Measurements from ENCODE around the gene NGFR. TPM values are rescaled to one million over a fixed set of nuclear protein-coding genes. Genes with fewer than 3 reads are reported as not detected.

NGFR gene
- total and polyA plus RNA-seq, 4 experiments from 2014 or later: 0.47 TPM; not detected in 3

DNA sequence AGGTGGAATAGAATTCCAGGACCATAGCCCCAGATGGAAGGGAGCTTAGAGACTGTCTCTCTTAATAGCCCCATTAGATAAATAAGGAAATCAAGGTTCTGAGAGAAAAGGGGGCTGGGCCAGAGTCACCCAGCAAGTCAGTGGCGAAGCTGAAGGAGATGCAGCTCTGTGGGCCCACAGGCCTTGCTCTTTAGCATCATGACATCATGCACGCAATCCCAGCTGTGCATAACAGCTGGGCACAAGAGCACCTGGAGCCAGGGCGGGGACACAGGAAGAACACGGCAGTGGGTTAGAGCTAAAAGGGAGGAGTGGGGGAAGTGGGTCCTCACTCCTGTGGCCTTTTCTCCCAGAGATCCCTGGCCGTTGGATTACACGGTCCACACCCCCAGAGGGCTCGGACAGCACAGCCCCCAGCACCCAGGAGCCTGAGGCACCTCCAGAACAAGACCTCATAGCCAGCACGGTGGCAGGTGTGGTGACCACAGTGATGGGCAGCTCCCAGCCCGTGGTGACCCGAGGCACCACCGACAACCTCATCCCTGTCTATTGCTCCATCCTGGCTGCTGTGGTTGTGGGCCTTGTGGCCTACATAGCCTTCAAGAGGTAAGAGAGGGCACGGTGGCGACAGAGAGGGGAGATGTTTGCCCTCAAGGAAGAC is 15.1 kb downstream of the NGFR start:
- H3K27ac ChIP-seq (ENCODE audit: low read depth, low read length): no peak overlapping the region
- no peaks in the 10 kb centered on the region for H3K9me3 ChIP-seq (ENCODE audit: control insufficient read depth in 1 of 2, low read length in 2 of 2)
- POLR2A ChIA-PET (ENCODE audit: partially characterized antibody): interaction anchor here (1.0 kb wide), 1 partner anchor 11 kb away, joined by 3 read pairs; no protein-coding TSS in a partner anchor
- H3K9me3 Mint-ChIP-seq: peaks cover 0 to 3% (median 0%) of the 10 kb centered on the region in 8 donors
- intact Hi-C loops (cut with micrococcal nuclease): no loop called here
- H3K27me3 ChIP-seq (ENCODE audit: insufficient read depth, low read length): peaks cover 10% of the 10 kb centered on the region
- CTCF ChIA-PET (ENCODE audit: partially characterized antibody): interaction anchor here (2.0 to 3.9 kb wide), 2 partner anchors 13 to 14 kb away, joined by 5 to 25 read pairs; no protein-coding TSS in a partner anchor
- H3K4me1 ChIP-seq (ENCODE audit: insufficient read depth, low read length): no peaks in the 10 kb centered on the region
- H3K4me3 Mint-ChIP-seq: no peak overlapping the region
- peaks cover 18 to 20% of the 10 kb centered on the region in 2 donors for H3K27me3 Mint-ChIP-seq
- no peak for DNase-seq
- H3K36me3 Mint-ChIP-seq: no peaks in the 10 kb centered on the region
- H3K4me1 Mint-ChIP-seq: no peaks in the 10 kb centered on the region
- no peak overlapping the region for H3K27ac Mint-ChIP-seq
- no peaks in the 10 kb centered on the region for H3K36me3 ChIP-seq (ENCODE audit: insufficient read depth, low read length)
- H3K4me3 ChIP-seq (ENCODE audit: low read length in 2 of 2): no peak overlapping the region

DNA sequence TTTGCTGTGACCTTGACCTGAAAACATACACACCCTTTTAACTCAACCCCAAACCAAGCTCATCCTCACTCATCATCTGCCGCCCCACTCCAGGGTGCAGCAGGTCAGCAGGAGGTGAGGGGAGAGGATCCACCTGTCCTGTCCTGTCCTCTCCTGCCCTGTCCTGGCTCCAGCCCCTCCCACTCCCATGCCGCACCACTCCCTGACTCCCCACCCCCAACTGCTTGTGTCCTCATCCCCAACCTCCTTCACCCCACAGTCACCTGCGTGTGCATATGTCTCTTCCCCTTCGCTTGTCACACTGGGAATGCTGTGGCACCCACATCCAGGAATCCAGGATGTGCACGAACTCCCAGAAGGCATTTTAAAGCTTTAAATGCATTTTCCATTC is 15.6 kb downstream of the NGFR start:
- peaks cover 5% of the 10 kb centered on the region for H3K27me3 ChIP-seq (ENCODE audit: insufficient read depth, low read length)
- H3K36me3 Mint-ChIP-seq: no peaks in the 10 kb centered on the region
- ChIA-PET CTCF (ENCODE audit: partially characterized antibody) (interaction anchor here (2.0 kb wide), 1 partner anchor 14 kb away, joined by 5 read pairs; no protein-coding TSS in a partner anchor), POLR2A (ENCODE audit: partially characterized antibody) (interaction anchor here (1.0 kb wide), 1 partner anchor 12 kb away, joined by 3 read pairs; no protein-coding TSS in a partner anchor)
- no peaks in the 10 kb centered on the region for H3K4me1 Mint-ChIP-seq
- no peak overlapping the region for H3K4me3 ChIP-seq (ENCODE audit: low read length in 2 of 2)
- H3K4me3 Mint-ChIP-seq: peak overlapping the region in 1 of 8 donors; percentile 52
- no peak overlapping the region for H3K27ac Mint-ChIP-seq
- H3K27me3 Mint-ChIP-seq: peaks cover 16 to 17% of the 10 kb centered on the region in 2 donors
- peaks cover 0 to 3% (median 0%) of the 10 kb centered on the region in 8 donors for H3K9me3 Mint-ChIP-seq
- intact Hi-C loops (cut with micrococcal nuclease): no loop called here
- H3K36me3 ChIP-seq (ENCODE audit: insufficient read depth, low read length): no peaks in the 10 kb centered on the region
- no peak overlapping the region for H3K27ac ChIP-seq (ENCODE audit: low read depth, low read length)
- no peaks in the 10 kb centered on the region for H3K9me3 ChIP-seq (ENCODE audit: control insufficient read depth in 1 of 2, low read length in 2 of 2)
- H3K4me1 ChIP-seq (ENCODE audit: insufficient read depth, low read length): no peaks in the 10 kb centered on the region
- DNase-seq: no peak

DNA sequence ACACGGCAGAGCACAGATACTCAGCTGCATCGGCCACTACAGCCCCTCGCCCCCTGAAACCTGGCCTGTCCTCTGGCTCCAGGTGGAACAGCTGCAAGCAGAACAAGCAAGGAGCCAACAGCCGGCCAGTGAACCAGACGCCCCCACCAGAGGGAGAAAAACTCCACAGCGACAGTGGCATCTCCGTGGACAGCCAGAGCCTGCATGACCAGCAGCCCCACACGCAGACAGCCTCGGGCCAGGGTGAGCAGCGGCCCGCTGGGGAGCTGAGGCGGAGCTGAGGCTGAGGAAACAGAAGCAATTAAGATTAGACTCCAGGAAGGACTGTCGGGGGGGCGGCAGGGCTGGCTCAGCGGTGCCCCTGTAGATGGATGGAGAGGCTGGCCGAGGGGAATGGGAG is 16.7 kb downstream of the NGFR start:
- no peak overlapping the region for H3K4me3 Mint-ChIP-seq
- no peak overlapping the region for H3K27ac Mint-ChIP-seq
- ChIA-PET POLR2A (ENCODE audit: partially characterized antibody) (no interaction called here), CTCF (ENCODE audit: partially characterized antibody) (interaction anchor here (2.0 kb wide), 1 partner anchor 15 kb away, joined by 5 read pairs; no protein-coding TSS in a partner anchor)
- no peaks in the 10 kb centered on the region for H3K36me3 Mint-ChIP-seq
- no peaks in the 10 kb centered on the region for H3K9me3 ChIP-seq (ENCODE audit: control insufficient read depth in 1 of 2, low read length in 2 of 2)
- H3K27me3 ChIP-seq (ENCODE audit: insufficient read depth, low read length): peaks cover 5% of the 10 kb centered on the region
- no peak for DNase-seq
- H3K36me3 ChIP-seq (ENCODE audit: insufficient read depth, low read length): no peaks in the 10 kb centered on the region
- no peak overlapping the region for H3K4me3 ChIP-seq (ENCODE audit: low read length in 2 of 2)
- peaks cover 13 to 16% of the 10 kb centered on the region in 2 donors for H3K27me3 Mint-ChIP-seq
- intact Hi-C loops (cut with micrococcal nuclease): no loop called here
- H3K27ac ChIP-seq (ENCODE audit: low read depth, low read length): no peak overlapping the region
- H3K9me3 Mint-ChIP-seq: peaks cover 0 to 3% (median 0%) of the 10 kb centered on the region in 8 donors
- no peaks in the 10 kb centered on the region for H3K4me1 Mint-ChIP-seq
- H3K4me1 ChIP-seq (ENCODE audit: insufficient read depth, low read length): no peaks in the 10 kb centered on the region

DNA sequence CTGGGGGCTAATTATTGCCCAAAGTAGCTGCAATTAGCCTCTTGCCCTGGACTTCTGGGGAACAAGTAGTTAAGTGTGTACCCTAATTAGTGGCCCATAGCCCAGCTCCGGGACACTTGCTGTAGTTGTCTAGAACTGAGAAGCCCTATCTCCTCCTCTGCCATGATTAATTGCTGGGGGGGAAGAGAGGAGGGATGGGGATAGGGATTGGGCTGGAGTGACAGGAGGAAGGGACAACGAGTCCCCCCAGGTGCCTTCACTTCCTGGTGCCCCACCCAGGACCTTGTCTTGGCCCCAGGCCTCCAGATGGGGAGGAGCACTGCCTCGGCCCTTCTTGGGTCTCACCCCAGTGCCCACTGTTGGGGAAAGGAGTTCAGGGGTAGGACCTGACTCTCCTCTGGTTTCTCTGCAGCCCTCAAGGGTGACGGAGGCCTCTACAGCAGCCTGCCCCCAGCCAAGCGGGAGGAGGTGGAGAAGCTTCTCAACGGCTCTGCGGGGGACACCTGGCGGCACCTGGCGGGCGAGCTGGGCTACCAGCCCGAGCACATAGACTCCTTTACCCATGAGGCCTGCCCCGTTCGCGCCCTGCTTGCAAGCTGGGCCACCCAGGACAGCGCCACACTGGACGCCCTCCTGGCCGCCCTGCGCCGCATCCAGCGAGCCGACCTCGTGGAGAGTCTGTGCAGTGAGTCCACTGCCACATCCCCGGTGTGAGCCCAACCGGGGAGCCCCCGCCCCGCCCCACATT is 17.4 kb downstream of the NGFR start:
- Mint-ChIP-seq H3K27me3 (peaks cover 12 to 13% of the 10 kb centered on the region in 2 donors), H3K9me3 (peaks cover 0 to 3% (median 0%) of the 10 kb centered on the region in 8 donors), H3K4me3 (no peak overlapping the region), H3K4me1 (no peaks in the 10 kb centered on the region), H3K27ac (no peak overlapping the region), H3K36me3 (no peaks in the 10 kb centered on the region)
- no peak for DNase-seq
- Histone ChIP-seq H3K27ac (ENCODE audit: low read depth, low read length) (no peak overlapping the region), H3K4me3 (ENCODE audit: low read length in 2 of 2) (no peak overlapping the region), H3K36me3 (ENCODE audit: insufficient read depth, low read length) (no peaks in the 10 kb centered on the region), H3K4me1 (ENCODE audit: insufficient read depth, low read length) (no peaks in the 10 kb centered on the region), H3K27me3 (ENCODE audit: insufficient read depth, low read length) (peaks cover 5% of the 10 kb centered on the region), H3K9me3 (ENCODE audit: control insufficient read depth in 1 of 2, low read length in 2 of 2) (no peaks in the 10 kb centered on the region)
- ChIA-PET CTCF (ENCODE audit: partially characterized antibody) (interaction anchor here (1.3 to 2.0 kb wide), 2 partner anchors 14 to 16 kb away, joined by 3 to 5 read pairs; no protein-coding TSS in a partner anchor), POLR2A (ENCODE audit: partially characterized antibody) (no interaction called here)
- intact Hi-C loops (cut with micrococcal nuclease): no loop called here

DNA sequence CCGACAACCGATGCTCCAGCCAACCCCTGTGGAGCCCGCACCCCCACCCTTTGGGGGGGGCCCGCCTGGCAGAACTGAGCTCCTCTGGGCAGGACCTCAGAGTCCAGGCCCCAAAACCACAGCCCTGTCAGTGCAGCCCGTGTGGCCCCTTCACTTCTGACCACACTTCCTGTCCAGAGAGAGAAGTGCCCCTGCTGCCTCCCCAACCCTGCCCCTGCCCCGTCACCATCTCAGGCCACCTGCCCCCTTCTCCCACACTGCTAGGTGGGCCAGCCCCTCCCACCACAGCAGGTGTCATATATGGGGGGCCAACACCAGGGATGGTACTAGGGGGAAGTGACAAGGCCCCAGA is 17.9 kb downstream of the NGFR start:
- Histone ChIP-seq H3K27ac (ENCODE audit: low read depth, low read length) (no peak overlapping the region), H3K9me3 (ENCODE audit: control insufficient read depth in 1 of 2, low read length in 2 of 2) (no peaks in the 10 kb centered on the region), H3K4me1 (ENCODE audit: insufficient read depth, low read length) (no peaks in the 10 kb centered on the region), H3K4me3 (ENCODE audit: low read length in 2 of 2) (no peak overlapping the region), H3K27me3 (ENCODE audit: insufficient read depth, low read length) (peaks cover 5% of the 10 kb centered on the region), H3K36me3 (ENCODE audit: insufficient read depth, low read length) (no peaks in the 10 kb centered on the region)
- H3K4me3 Mint-ChIP-seq: no peak overlapping the region
- DNase-seq: no peak
- POLR2A ChIA-PET (ENCODE audit: partially characterized antibody): no interaction called here
- intact Hi-C loops (cut with micrococcal nuclease): no loop called here
- no peaks in the 10 kb centered on the region for H3K4me1 Mint-ChIP-seq
- no peaks in the 10 kb centered on the region for H3K36me3 Mint-ChIP-seq
- H3K9me3 Mint-ChIP-seq: peaks cover 0 to 3% (median 0%) of the 10 kb centered on the region in 8 donors
- no peak overlapping the region for H3K27ac Mint-ChIP-seq
- CTCF ChIA-PET (ENCODE audit: partially characterized antibody): interaction anchor here (1.3 kb wide), 1 partner anchor 15 kb away, joined by 3 read pairs; no protein-coding TSS in a partner anchor
- H3K27me3 Mint-ChIP-seq: peaks cover 6 to 9% of the 10 kb centered on the region in 2 donors

DNA sequence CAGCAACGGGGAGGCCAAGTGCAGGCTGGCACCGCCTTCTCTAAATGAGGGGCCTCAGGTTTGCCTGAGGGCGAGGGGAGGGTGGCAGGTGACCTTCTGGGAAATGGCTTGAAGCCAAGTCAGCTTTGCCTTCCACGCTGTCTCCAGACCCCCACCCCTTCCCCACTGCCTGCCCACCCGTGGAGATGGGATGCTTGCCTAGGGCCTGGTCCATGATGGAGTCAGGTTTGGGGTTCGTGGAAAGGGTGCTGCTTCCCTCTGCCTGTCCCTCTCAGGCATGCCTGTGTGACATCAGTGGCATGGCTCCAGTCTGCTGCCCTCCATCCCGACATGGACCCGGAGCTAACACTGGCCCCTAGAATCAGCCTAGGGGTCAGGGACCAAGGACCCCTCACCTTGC is 18.5 kb downstream of the NGFR start:
- DNase-seq: no peak
- POLR2A ChIA-PET (ENCODE audit: partially characterized antibody): no interaction called here
- intact Hi-C loops (cut with micrococcal nuclease): no loop called here

DNA sequence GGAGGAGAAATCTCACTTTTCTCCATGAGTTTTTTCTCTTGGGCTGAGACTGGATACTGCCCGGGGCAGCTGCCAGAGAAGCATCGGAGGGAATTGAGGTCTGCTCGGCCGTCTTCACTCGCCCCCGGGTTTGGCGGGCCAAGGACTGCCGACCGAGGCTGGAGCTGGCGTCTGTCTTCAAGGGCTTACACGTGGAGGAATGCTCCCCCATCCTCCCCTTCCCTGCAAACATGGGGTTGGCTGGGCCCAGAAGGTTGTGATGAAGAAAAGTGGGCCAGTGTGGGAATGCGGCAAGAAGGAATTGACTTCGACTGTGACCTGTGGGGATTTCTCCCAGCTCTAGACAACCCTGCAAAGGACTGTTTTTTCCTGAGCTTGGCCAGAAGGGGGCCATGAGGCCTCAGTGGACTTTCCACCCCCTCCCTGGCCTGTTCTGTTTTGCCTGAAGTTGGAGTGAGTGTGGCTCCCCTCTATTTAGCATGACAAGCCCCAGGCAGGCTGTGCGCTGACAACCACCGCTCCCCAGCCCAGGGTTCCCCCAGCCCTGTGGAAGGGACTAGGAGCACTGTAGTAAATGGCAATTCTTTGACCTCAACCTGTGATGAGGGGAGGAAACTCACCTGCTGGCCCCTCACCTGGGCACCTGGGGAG is 19.1 kb downstream of the NGFR start:
- ChIA-PET CTCF (ENCODE audit: partially characterized antibody) (no interaction called here), POLR2A (ENCODE audit: partially characterized antibody) (no interaction called here)
- no peak for DNase-seq

More for the DNA sequence above, 18.5 kb downstream of the NGFR start:
- no peak overlapping the region for H3K4me3 Mint-ChIP-seq
- H3K4me1 Mint-ChIP-seq: no peaks in the 10 kb centered on the region
- Histone ChIP-seq H3K9me3 (ENCODE audit: control insufficient read depth in 1 of 2, low read length in 2 of 2) (no peaks in the 10 kb centered on the region), H3K4me3 (ENCODE audit: low read length in 2 of 2) (no peak overlapping the region), H3K27ac (ENCODE audit: low read depth, low read length) (no peak overlapping the region), H3K36me3 (ENCODE audit: insufficient read depth, low read length) (no peaks in the 10 kb centered on the region), H3K27me3 (ENCODE audit: insufficient read depth, low read length) (peaks cover 5% of the 10 kb centered on the region), H3K4me1 (ENCODE audit: insufficient read depth, low read length) (no peaks in the 10 kb centered on the region)
- H3K36me3 Mint-ChIP-seq: no peaks in the 10 kb centered on the region
- peaks cover 0 to 2% (median 0%) of the 10 kb centered on the region in 8 donors for H3K9me3 Mint-ChIP-seq
- H3K27ac Mint-ChIP-seq: no peak overlapping the region
- CTCF ChIA-PET (ENCODE audit: partially characterized antibody): interaction anchor here (1.3 kb wide), 1 partner anchor 15 kb away, joined by 3 read pairs; no protein-coding TSS in a partner anchor
- peaks cover 6 to 9% of the 10 kb centered on the region in 2 donors for H3K27me3 Mint-ChIP-seq

More for the DNA sequence above, 19.1 kb downstream of the NGFR start:
- Mint-ChIP-seq H3K4me3 (no peak overlapping the region), H3K9me3 (peaks cover 0 to 2% (median 0%) of the 10 kb centered on the region in 8 donors), H3K27ac (no peak overlapping the region), H3K36me3 (no peaks in the 10 kb centered on the region), H3K27me3 (peaks cover 3% of the 10 kb centered on the region in 2 donors), H3K4me1 (no peaks in the 10 kb centered on the region)
- H3K27me3 ChIP-seq (ENCODE audit: insufficient read depth, low read length): peaks cover 3% of the 10 kb centered on the region
- H3K36me3 ChIP-seq (ENCODE audit: insufficient read depth, low read length): no peaks in the 10 kb centered on the region
- H3K4me1 ChIP-seq (ENCODE audit: insufficient read depth, low read length): no peaks in the 10 kb centered on the region
- intact Hi-C loops (cut with micrococcal nuclease): no loop called here
- no peaks in the 10 kb centered on the region for H3K9me3 ChIP-seq (ENCODE audit: control insufficient read depth in 1 of 2, low read length in 2 of 2)
- H3K4me3 ChIP-seq (ENCODE audit: low read length in 2 of 2): no peak overlapping the region
- H3K27ac ChIP-seq (ENCODE audit: low read depth, low read length): no peak overlapping the region

All from CD4-positive, alpha-beta memory T cell (primary cell).